H1 (cell line): ENCODE results near the gene ENTPD5. TPM values are rescaled to one million over a fixed set of nuclear protein-coding genes. Genes with fewer than 3 reads are reported as not detected.

Source experiments
- CTCF ChIA-PET: fragments of 300-600 bp; sonication (Branson Sonifier 250); formaldehyde crosslinking; loops from one replicate; lab custom pipeline; 2021; ENCODE audit not compliant: partially characterized antibody; lab: Charles Lee
- POLR2A ChIA-PET: fragments of 300-600 bp; sonication (Branson Sonifier 250); formaldehyde crosslinking; loops from one replicate; lab custom pipeline; 2021; ENCODE audit warnings: inconsistent platforms; ENCODE audit not compliant: partially characterized antibody; lab: Charles Lee
- DNase-seq, 2 experiments: peaks; one replicate each; pipeline versions ENCODE4 v3.0.0 to v3.0.0-alpha.2; 2010 to 2022; ENCODE audit warnings: low spot score in 2 of 2, low read depth in 1 of 2, mixed read lengths in 1 of 2
- FAIRE-seq: peaks from 2 replicates; lab custom pipeline; 2011; peaks lifted over from hg19 to GRCh38; lab: Jason Lieb, UNC
- H2AFZ ChIP-seq: 2 replicates; pipeline ENCODE4 v1.8.1; 2012; ENCODE audit warnings: low read length, inconsistent platforms
- H2AK5ac ChIP-seq: 2 replicates; pipeline ENCODE4 v1.6.1; 2013; ENCODE audit warnings: low read depth, low read length
- H2BK120ac ChIP-seq: replicated peaks from 2 replicates; pipeline ENCODE3; 2013; ENCODE audit warnings: low read depth, low read length, inconsistent platforms
- H2BK12ac ChIP-seq: 2 replicates; pipeline ENCODE4 v1.6.1; 2013; ENCODE audit warnings: low read depth, low read length
- H2BK15ac ChIP-seq: 2 replicates; pipeline ENCODE4 v1.6.1; 2013; ENCODE audit warnings: low read length
- H2BK20ac ChIP-seq: 2 replicates; pipeline ENCODE4 v1.6.1; 2013; ENCODE audit warnings: low read length
- H2BK5ac ChIP-seq: 2 replicates; pipeline ENCODE4 v1.6.1; 2013; ENCODE audit warnings: low read depth, low read length
- H3K14ac ChIP-seq: 2 replicates; pipeline ENCODE4 v1.6.1; 2013; ENCODE audit warnings: inconsistent platforms; ENCODE audit not compliant: insufficient read length
- H3K18ac ChIP-seq: 2 replicates; pipeline ENCODE4 v1.6.1; 2013; ENCODE audit warnings: low read length; ENCODE audit errors: extremely low read depth
- H3K23ac ChIP-seq: 2 replicates; pipeline ENCODE4 v1.6.1; 2013; ENCODE audit warnings: inconsistent platforms; ENCODE audit not compliant: insufficient read length
- H3K23me2 ChIP-seq: 2 replicates; pipeline ENCODE4 v1.6.1; 2013; ENCODE audit warnings: low read depth, low read length
- H3K27ac ChIP-seq: 2 replicates; pipeline ENCODE4 v1.6.1; 2011; ENCODE audit warnings: low read depth, low read length, inconsistent platforms
- H3K27me3 ChIP-seq, 4 experiments: replicated peaks in 1 of 4; 1 replicate in 1 of 4; 2 replicates in 3 of 4; pipeline versions ENCODE4 v1.6.1 to v1.8.1; 2011 to 2013; ENCODE audit warnings: low read length in 3 of 4, mild to moderate bottlenecking in 3 of 4, inconsistent platforms in 2 of 4, mixed read lengths in 2 of 4, moderate library complexity in 1 of 4; ENCODE audit not compliant: control insufficient read depth in 3 of 4, insufficient read depth in 3 of 4; ENCODE audit errors: extremely low read depth in 1 of 4
- H3K36me3 ChIP-seq, 4 experiments: 2 replicates each; pipeline versions ENCODE4 v1.6.1 to v1.8.1; 2011 to 2013; ENCODE audit warnings: mild to moderate bottlenecking in 4 of 4, low read length in 3 of 4, moderate library complexity in 2 of 4, control low read depth in 1 of 4, inconsistent platforms in 1 of 4; ENCODE audit not compliant: insufficient read depth in 4 of 4, control insufficient read depth in 2 of 4
- H3K4ac ChIP-seq: replicated peaks from 2 replicates; pipeline ENCODE3; 2013; ENCODE audit warnings: low read length, low read depth, mixed read lengths, inconsistent platforms; ENCODE audit not compliant: insufficient read length
- H3K4me1 ChIP-seq, 4 experiments: replicated peaks in 1 of 4; 1 replicate in 1 of 4; 2 replicates in 3 of 4; pipeline versions ENCODE4 v1.6.1 to v1.8.1; 2011 to 2013; ENCODE audit warnings: low read length in 3 of 4, inconsistent platforms in 2 of 4, mixed read lengths in 1 of 4; ENCODE audit not compliant: insufficient read depth in 4 of 4, control insufficient read depth in 3 of 4
- H3K4me2 ChIP-seq, 2 experiments: 2 replicates each; pipeline versions ENCODE4 v1.6.1 to v1.8.1; 2011 to 2013; ENCODE audit warnings: low read depth in 2 of 2, low read length in 2 of 2, control low read depth in 1 of 2, inconsistent platforms in 1 of 2, mild to moderate bottlenecking in 1 of 2; ENCODE audit not compliant: insufficient read depth in 1 of 2
- H3K4me3 ChIP-seq, 4 experiments: fragments of 200-600, 300-600 bp in 1 of 4; sonication (generic), shearing (Covaris generic), sonication (Bioruptor Twin) in 1 of 4; 2 replicates each; pipeline versions ENCODE4 v1.5.1 to v1.8.1; 2011 to 2016; ENCODE audit warnings: low read length in 4 of 4, low read depth in 3 of 4, control low read depth in 2 of 4, inconsistent platforms in 2 of 4, mild to moderate bottlenecking in 2 of 4, mixed read lengths in 1 of 4, moderate library complexity in 1 of 4; ENCODE audit not compliant: insufficient read depth in 2 of 4; ENCODE audit errors: extremely low read depth in 1 of 4
- H3K56ac ChIP-seq: replicated peaks from 2 replicates; pipeline ENCODE3; 2013; ENCODE audit warnings: low read depth, mild to moderate bottlenecking, mixed read lengths, low read length, inconsistent platforms; ENCODE audit not compliant: insufficient read length
- H3K79me1 ChIP-seq: 2 replicates; pipeline ENCODE4 v1.6.1; 2013; ENCODE audit warnings: low read depth, low read length, control low read depth
- H3K79me2 ChIP-seq, 2 experiments: 2 replicates each; pipeline versions ENCODE4 v1.6.1 to v1.8.1; 2012 to 2013; ENCODE audit warnings: low read length in 2 of 2, mild to moderate bottlenecking in 2 of 2, inconsistent platforms in 1 of 2; ENCODE audit not compliant: insufficient read depth in 2 of 2, control insufficient read depth in 1 of 2
- H3K9ac ChIP-seq, 4 experiments: replicated peaks in 1 of 4; 1 replicate in 1 of 4; 2 replicates in 3 of 4; pipeline versions ENCODE4 v1.6.1 to v1.8.1; 2011 to 2013; ENCODE audit warnings: low read depth in 3 of 4, low read length in 3 of 4, control low read depth in 2 of 4, mild to moderate bottlenecking in 2 of 4, moderate library complexity in 2 of 4, inconsistent platforms in 1 of 4; ENCODE audit errors: extremely low read depth in 1 of 4
- H3K9me3 ChIP-seq, 2 experiments: 2 replicates each; pipeline versions ENCODE4 v1.6.1 to v1.8.1; 2012 to 2013; ENCODE audit warnings: mild to moderate bottlenecking in 2 of 2, moderate library complexity in 2 of 2, control low read depth in 1 of 2, inconsistent platforms in 1 of 2, low read depth in 1 of 2, low read length in 1 of 2, mixed read lengths in 1 of 2; ENCODE audit not compliant: insufficient read depth in 2 of 2
- H4K20me1 ChIP-seq, 2 experiments: replicated peaks in 1 of 2; 2 replicates each; pipeline versions ENCODE3 to v1.8.1; 2011 to 2013; ENCODE audit warnings: inconsistent platforms in 2 of 2, low read length in 2 of 2, mild to moderate bottlenecking in 1 of 2; ENCODE audit not compliant: insufficient read depth in 2 of 2, control insufficient read depth in 1 of 2
- H4K5ac ChIP-seq: 2 replicates; pipeline ENCODE4 v1.6.1; 2013; ENCODE audit warnings: low read length, low read depth, mixed read lengths, inconsistent platforms; ENCODE audit not compliant: insufficient read length
- H4K8ac ChIP-seq: 2 replicates; pipeline ENCODE4 v1.8.0; 2013; ENCODE audit warnings: mild to moderate bottlenecking, moderate library complexity, low read length, inconsistent platforms; ENCODE audit not compliant: insufficient read depth; ENCODE audit errors: extremely low read depth
- H4K91ac ChIP-seq: replicated peaks from 2 replicates; pipeline ENCODE3; 2013; ENCODE audit warnings: low read length, mixed read lengths, inconsistent platforms; ENCODE audit not compliant: insufficient read length
- USF2 ChIP-seq: IDR thresholded peaks from 2 replicates; pipeline ENCODE4 v1.6.1; 2011; ENCODE audit warnings: low read length, improper control_type of control experiment
- YY1 ChIP-seq: IDR thresholded peaks from 2 replicates; pipeline ENCODE4 v1.6.1; 2011; ENCODE audit warnings: low read depth, mild to moderate bottlenecking, low read length
- polyA plus RNA-seq, 7 experiments: library from polyadenylated mRNA; depleted of rRNA in 3 of 7; stranded (reverse) in 5 of 7; unstranded in 2 of 7; fragments of >200 nt in 5 of 7; fragments of 200-250 nt in 2 of 7; gene quantifications; 1 replicate in 5 of 7; 2 replicates in 1 of 7; 4 replicates in 1 of 7; pipeline versions ENCODE4 v1.2.1 to v1.2.3, GENCODE V29; 2011 to 2013; ENCODE audit warnings: missing spikeins in 2 of 7, mixed read lengths in 2 of 7
- total RNA-seq: library from RNA; stranded (reverse); fragmentation: NEBNext Ultra II Directional; extraction: Animal tissue kit (Norgen Biotek cat#: 25700); gene quantifications from 2 replicates; pipeline ENCODE4 v1.2.1, GENCODE V29; 2021

Gene ENTPD5
- total and polyA plus RNA-seq, 2 of the 8 experiments (the other 6 are each of a cell fraction or from before 2014, with no cell fraction given) = 5.0 to 6.5 TPM

GRCh38 chr14:74064426-74064825, 45.3 kb upstream of the ENTPD5 start:
- H2BK120ac ChIP-seq = no peak overlapping the region
- TF ChIP-seq USF2 = no peak
- TF ChIP-seq YY1 = no peak

More at GRCh38 chr14:74064426-74064825, 45.3 kb upstream of the ENTPD5 start:
- Histone ChIP-seq H3K4me3 (no peak overlapping the region), H3K4me2 (no peak overlapping the region), H3K79me2 (no peaks in the 10 kb centered on the region), H3K9me3 (no peaks in the 10 kb centered on the region), H3K27me3 (no peaks in the 10 kb centered on the region), H3K4ac (no peak overlapping the region), H3K9ac (no peak overlapping the region), H4K8ac (no peak overlapping the region), H2BK15ac (no peak overlapping the region), H3K23ac (no peak overlapping the region), H3K27ac (no peak overlapping the region), H3K23me2 (no peaks in the 10 kb centered on the region), H2AK5ac (no peak overlapping the region), H2BK20ac (no peak overlapping the region), H3K18ac (no peak overlapping the region), H4K5ac (no peak overlapping the region), H3K14ac (no peak overlapping the region), H4K91ac (no peak overlapping the region), H3K56ac (no peak overlapping the region), H3K36me3 (peaks cover 0 to 45% (median 9%) of the 10 kb centered on the region in 4 experiments; a peak in 6 of 8 replicates), H2BK12ac (no peak overlapping the region), H2AFZ (no peak overlapping the region), H3K4me1 (no peaks in the 10 kb centered on the region), H3K79me1 (no peaks in the 10 kb centered on the region), H2BK5ac (no peak overlapping the region), H4K20me1 (peaks cover 0 to 3% of the 10 kb centered on the region in 2 experiments)
- FAIRE-seq = no peak
- ChIA-PET POLR2A (no interaction called here), CTCF (interaction anchor here (0.6 to 1.2 kb wide), 2 partner anchors 13 to 187 kb away, joined by 3 read pairs; no protein-coding TSS in a partner anchor)
- no peak for DNase-seq
